ENCODE measurements around the gene MOSPD2. TPM values are rescaled to one million over a fixed set of nuclear protein-coding genes. Genes with fewer than 3 reads are reported as not detected.

The MOSPD2 gene
- total RNA-seq, result 5.8 TPM
- long read RNA-seq, full-length matches to known transcripts, result 6 of 7 reads
- long read RNA-seq, partial matches to known transcripts, result 1 of 7 reads
- long read RNA-seq, other reads (novel, unspliced or antisense), result 0 of 7 reads

DNA sequence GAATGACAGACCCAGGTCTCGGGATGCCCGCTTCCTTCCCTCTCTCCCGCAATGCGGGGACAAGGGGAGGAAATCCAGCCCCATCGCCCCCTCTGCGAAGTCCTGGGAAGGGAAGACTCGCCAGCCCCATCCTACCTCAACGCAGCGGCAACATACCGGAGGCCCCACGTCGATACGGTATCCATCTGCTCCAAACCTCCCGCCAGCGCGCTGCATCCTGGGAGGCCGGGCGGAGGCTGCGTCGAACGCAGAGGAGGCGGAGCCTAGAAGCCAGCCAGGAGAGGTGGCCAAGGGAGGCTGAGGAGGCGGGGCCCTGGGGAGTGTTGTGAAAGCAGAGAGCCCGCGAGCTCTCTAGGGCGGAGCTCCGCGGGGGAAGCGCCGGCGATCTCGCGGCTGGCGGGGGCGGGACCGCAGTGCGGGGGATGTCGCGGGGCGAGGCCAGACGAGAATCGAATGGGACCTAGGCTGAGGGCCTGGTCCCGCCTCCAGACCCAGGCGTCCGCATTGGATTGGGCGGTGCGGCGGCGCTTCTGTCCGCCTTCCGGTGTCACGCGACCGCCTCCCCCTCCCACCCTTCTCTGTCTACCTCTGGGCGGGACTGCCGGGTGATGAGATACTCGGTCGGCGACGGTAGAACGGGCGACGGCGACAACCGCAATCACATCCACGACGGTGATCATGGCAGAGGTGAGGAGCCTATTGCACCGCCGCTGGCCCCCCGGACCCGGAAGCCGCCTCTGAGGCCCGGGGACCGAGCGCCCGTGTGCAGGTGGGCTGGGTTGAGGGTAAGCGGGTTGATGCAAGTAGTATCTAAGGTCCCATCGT is at the start of gene MOSPD2, which contains the start of gene FANCB:
Gene MOSPD2, plus strand, starts transcription at position 571 of the 825 bp plus-strand sequence. Its CDS starts 108 bp downstream, at position 679.
Gene FANCB, minus strand, starts transcription at position 219 of the 825 bp plus-strand sequence. CDS start 7,559 bp downstream, outside the sequence.
- intact Hi-C loops (cut with micrococcal nuclease), result no loop called here
- ATAC-seq (peak; percentile 100), DNase-seq (peak; percentile 95)

GRCh38 chrX:14825851-14826250 is 47.4 kb upstream of the MOSPD2 start:
- ATAC-seq (no peak), DNase-seq (no peak)
- intact Hi-C loops (cut with micrococcal nuclease), result no loop called here

DNA sequence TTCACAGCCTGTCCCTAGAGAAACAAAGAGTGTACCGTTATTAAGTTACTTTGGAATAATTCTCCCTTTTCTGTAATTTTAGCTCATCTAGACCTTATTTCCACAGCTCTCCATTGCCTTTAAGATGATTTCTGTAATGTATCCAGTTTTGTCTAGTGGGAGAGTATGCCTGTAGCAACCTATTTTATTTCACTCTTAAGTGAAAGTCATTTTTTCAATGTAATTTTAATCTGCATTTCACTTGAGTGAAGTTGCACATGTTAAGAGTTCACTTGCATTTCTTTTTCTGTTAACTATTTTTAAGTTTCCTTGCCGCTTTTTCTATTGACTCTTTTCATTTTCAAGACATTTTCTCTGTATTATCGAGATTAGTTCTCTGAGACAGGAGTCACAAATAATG is 46.9 kb upstream of the MOSPD2 start:
- intact Hi-C loops (cut with micrococcal nuclease), result no loop called here
- ATAC-seq, result no peak

DNA sequence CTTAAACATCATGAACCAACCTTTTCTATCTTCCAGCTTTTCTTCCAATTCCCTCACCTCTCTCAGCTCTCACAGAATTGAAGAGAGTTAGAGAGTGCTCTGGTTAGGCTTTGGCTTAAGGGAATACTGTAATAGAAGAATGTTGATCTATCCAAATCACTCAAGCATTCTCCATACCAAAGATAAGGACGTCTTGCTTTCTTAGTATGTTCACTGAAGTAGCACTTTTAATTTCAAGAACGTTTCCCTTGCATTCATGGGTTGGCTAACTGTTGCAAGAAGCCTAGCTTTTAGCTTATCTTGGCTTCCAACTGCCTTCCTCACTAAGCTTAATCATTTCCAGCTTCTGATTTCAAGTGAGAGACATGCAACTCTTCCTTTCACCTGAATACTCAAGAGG is 43.6 kb upstream of the MOSPD2 start:
- DNase-seq (no peak), ATAC-seq (no peak)
- intact Hi-C loops (cut with micrococcal nuclease), result no loop called here

More for the DNA sequence above, 46.9 kb upstream of the MOSPD2 start:
- no peak for DNase-seq

- no peak for DNase-seq
- ATAC-seq, result no peak
- intact Hi-C loops (cut with micrococcal nuclease), result no loop called here
Observed at GRCh38 chrX:14832151-14832550, 41.1 kb upstream of the MOSPD2 start.

DNA sequence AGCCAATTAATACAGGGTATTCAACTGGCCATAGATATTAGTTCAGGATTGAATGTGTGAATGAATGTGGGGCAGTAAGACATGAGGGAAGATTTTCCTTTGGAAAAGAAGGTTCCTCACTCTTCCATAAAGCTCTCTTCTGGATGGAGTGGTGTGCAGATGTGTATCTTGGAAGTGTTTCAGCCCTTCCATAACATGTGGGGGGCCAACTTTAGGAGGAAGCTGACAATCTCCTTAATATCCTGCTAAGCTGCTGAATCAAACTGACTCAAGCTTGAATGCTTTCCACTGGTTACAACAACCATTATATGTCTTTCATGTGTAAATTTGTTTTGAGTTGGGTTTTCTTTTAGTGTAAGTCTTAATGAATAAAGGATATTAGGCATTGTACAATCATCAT is 40.6 kb upstream of the MOSPD2 start:
- no peak for DNase-seq
- intact Hi-C loops (cut with micrococcal nuclease), result no loop called here
- ATAC-seq, result no peak

- no peak for DNase-seq
- ATAC-seq, result no peak
- intact Hi-C loops (cut with micrococcal nuclease), result no loop called here
Observed at GRCh38 chrX:14837155-14837554, 36.1 kb upstream of the MOSPD2 start.

- DNase-seq, result no peak
- ATAC-seq, result no peak
- intact Hi-C loops (cut with micrococcal nuclease), result no loop called here
Observed at GRCh38 chrX:14843666-14844065, 29.6 kb upstream of the MOSPD2 start.

GRCh38 chrX:14851526-14851925 is 21.7 kb upstream of the MOSPD2 start:
- ATAC-seq, result no peak
- intact Hi-C loops (cut with micrococcal nuclease), result no loop called here
- no peak for DNase-seq

DNA sequence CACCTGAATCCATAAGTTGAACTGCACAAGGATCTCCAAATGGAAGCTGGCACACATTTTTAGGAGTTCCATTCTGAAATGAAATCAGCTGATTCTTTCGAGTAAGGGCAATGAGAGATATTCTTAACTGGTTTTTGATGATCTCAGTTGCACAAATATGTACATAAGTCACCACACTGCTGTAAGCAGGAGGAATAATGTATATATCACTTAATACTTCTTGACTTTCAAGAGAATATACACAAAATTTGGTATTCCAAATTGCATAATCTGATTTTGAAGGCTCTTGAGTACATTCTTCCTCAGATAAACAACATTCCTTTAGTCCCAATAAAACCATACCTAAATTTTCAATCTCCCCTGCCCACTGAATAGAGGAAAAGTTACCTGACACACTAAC is 8.6 kb upstream of the MOSPD2 start:
- intact Hi-C loops (cut with micrococcal nuclease), result no loop called here
- ATAC-seq (no peak), DNase-seq (no peak)

DNA sequence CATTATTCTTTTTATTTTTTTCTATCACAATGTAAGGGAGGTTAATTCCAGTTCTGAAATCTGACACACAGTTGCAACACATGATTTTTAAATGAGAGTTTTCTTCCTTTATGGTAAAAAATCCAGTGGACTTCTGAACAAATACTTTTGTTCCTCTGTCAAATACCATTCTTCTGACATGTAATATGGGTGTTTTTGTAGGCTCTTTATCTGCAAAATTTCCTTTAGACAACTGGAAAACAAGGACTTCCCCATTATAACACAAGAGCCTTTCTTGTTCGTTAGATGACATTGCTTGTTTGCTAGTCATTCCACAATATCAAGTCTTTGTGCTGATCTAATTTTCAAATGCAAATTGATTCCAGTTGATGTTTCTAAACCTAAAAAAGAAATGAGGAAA is 8.0 kb upstream of the MOSPD2 start:
- DNase-seq, result no peak
- intact Hi-C loops (cut with micrococcal nuclease), result no loop called here
- ATAC-seq, result no peak

DNA sequence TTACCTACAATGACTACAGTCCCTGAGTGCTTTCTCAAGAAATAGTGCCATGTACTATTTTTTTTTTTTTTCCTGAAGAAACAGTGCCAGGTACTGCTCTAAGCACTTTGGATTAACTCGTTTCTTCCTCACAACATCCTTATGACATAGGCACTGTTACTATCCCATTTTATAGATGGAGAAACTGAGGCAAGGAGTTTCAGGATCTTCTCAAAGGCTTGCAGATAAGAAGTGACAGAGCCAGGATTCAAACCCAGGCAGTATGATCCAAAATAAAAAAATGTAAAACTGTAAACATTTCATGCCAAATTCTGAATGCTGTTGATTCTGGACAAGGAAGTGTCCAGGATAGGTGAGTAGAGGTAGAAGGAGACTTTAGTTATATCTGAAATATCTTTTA is 1.5 kb upstream of the MOSPD2 start:
- ATAC-seq (no peak), DNase-seq (no peak)
- intact Hi-C loops (cut with micrococcal nuclease), result no loop called here

- DNase-seq (no peak), ATAC-seq (no peak)
- intact Hi-C loops (cut with micrococcal nuclease), result no loop called here
Observed at GRCh38 chrX:14872355-14872754, 866 bp upstream of the MOSPD2 start.

DNA sequence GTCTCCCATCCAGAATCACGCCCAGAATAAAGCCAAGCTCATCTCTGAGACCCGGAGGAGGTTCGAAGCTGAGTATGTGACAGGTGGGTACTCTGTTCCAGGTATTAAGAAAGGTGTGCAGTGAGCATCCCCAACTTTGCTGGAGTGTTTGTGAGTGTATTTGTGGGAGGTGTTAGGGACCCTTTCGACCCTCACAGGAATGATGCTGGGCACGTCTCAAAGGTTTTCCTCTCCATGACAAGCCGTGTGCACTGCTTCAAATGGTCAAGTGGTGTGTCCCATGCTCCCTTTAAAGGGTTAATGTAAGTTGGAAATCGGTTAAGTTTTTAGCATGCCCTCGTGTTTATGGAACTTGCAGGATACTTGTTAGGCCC is 442 bp downstream of the MOSPD2 start:
- intact Hi-C loops (cut with micrococcal nuclease), result no loop called here
- no peak for DNase-seq
- ATAC-seq, result no peak

DNA sequence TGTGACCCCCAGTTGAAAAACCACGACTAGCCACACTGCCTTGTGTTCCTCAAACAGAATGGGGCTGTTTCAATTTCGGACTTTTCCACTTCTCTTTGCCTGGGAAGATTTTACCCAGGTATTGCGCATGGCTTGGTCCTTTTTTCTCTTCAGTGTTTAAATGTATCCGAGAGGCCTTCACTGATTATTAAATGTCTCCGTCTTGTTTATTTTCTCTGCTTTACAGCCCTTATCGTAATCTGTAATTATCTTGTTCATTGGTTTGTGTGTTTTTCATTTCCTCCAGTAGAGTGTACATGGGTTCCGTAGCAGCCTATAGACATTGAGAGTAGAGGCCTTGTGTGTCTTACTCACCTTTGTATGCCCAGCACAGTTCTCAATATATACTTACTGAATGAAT is 2.4 kb downstream of the MOSPD2 start:
- intact Hi-C loops (cut with micrococcal nuclease), result no loop called here
- ATAC-seq, result no peak

DNA sequence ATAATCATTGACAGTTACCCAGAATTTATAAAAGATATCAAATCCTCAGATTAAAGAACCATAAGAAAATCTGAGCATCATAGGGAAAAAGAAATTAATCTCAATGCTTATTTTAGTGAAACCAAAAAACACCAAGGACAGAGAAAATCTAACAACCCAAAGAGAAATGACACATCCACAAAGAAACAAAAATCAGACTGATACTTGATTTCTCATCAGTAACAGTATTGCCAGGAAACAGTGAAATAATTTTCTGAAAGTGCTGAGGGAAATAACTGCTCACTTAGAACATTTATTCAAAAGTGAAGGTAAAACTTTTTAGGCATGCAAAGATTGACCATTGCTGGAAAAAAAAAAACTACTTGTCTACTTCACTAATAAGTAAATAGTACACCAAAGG is 10.6 kb downstream of the MOSPD2 start:
- intact Hi-C loops (cut with micrococcal nuclease), result no loop called here
- DNase-seq (no peak), ATAC-seq (no peak)

More for the DNA sequence above, 2.4 kb downstream of the MOSPD2 start:
- DNase-seq, result no peak

DNA sequence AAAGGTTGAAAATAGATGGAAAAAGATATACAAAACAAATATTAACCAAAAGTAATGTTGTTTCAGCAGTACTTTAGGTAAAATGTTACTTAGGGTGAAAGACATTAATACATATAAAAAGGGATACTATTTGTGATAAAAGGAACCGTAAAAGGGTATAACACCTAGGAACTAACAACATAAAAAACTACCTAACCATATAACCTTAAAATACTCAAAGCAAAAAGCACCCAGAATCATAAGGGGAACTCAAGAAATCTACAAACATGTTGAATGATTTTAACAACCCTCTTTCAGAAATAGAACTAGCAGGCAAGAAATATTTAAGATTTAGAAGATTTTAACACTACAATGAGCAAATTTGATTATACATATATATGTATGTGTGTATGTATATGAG is 11.5 kb downstream of the MOSPD2 start:
- DNase-seq (no peak), ATAC-seq (no peak)
- intact Hi-C loops (cut with micrococcal nuclease), result no loop called here

GRCh38 chrX:14886252-14886651 is 13.0 kb downstream of the MOSPD2 start:
- no peak for DNase-seq
- intact Hi-C loops (cut with micrococcal nuclease), result no loop called here
- ATAC-seq, result no peak

- ATAC-seq (no peak), DNase-seq (no peak)
- intact Hi-C loops (cut with micrococcal nuclease), result no loop called here
Observed at GRCh38 chrX:14896273-14896672, 23.1 kb downstream of the MOSPD2 start.

GRCh38 chrX:14897042-14897441 is 23.8 kb downstream of the MOSPD2 start:
- DNase-seq, result no peak
- intact Hi-C loops (cut with micrococcal nuclease), result no loop called here
- ATAC-seq, result no peak

DNA sequence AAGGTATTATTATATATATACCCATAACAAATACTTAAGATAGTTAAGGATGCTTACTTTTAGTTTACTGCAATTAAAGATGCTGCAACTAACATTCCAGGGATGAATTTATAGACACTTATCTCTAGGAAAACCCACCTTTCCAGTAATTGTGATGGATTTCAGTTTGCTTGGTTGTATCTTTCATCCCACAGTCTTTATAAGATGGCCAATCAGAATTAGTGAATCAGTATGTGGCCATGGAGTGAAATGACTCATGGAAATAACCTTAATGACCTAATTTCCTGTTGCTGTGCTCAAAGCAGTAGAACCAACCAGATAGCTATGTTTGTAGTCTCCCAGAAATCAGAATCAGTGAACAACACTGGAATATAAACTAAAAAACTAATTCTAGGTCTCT is 26.4 kb downstream of the MOSPD2 start:
- intact Hi-C loops (cut with micrococcal nuclease), result no loop called here
- no peak for ATAC-seq
- DNase-seq, result no peak

Data from left ventricle myocardium superior (tissue), 1 donor.